ENCODE data around the gene PPP1CA. TPM values are rescaled to one million over a fixed set of nuclear protein-coding genes. Genes with fewer than 3 reads are reported as not detected.
A peak's percentile ranks its signal among the peaks of the same experiment; 100 is the strongest.

Gene PPP1CA
- total RNA-seq, 1 donor from 2014 or later: 144 TPM

GRCh38 chr11:67415501-67416304, 14.0 kb upstream of the PPP1CA start, which contains the start of gene CARNS1:
Gene CARNS1 (plus strand): TSS chr11:67415678. CDS start chr11:67416200, 522 bp downstream.
- peak within 1 kb of the TSS; percentile 26 for H3K27ac ChIP-seq
- no peak for DNase-seq
- TF ChIP-seq CTCF (IDR thresholded peaks at IDR 0.05): no peak
- H3K9me3 ChIP-seq: no peaks in the 10 kb centered on the region
- peaks cover 50% of the 10 kb centered on the region for H3K4me1 ChIP-seq
- peak in 1 of 2 donors; percentile 20 for ATAC-seq
- intact Hi-C loops (cut with DNase I): no loop called here
- H3K36me3 ChIP-seq: no peaks in the 10 kb centered on the region
- no peaks in the 10 kb centered on the region for H3K27me3 ChIP-seq (ENCODE audit: low read depth)
- peak within 1 kb of the TSS; percentile 37 for H3K4me3 ChIP-seq

GRCh38 chr11:67413266-67413849, 11.7 kb upstream of the PPP1CA start:
- no peak overlapping the region for H3K27ac ChIP-seq
- peaks cover 38% of the 10 kb centered on the region for H3K4me1 ChIP-seq
- no peak for TF ChIP-seq CTCF (IDR thresholded peaks at IDR 0.05)
- no peak overlapping the region for H3K4me3 ChIP-seq
- no peak for DNase-seq
- no peaks in the 10 kb centered on the region for H3K9me3 ChIP-seq
- intact Hi-C loops (cut with DNase I): no loop called here
- no peak for ATAC-seq
- H3K36me3 ChIP-seq: no peaks in the 10 kb centered on the region
- H3K27me3 ChIP-seq (ENCODE audit: low read depth): no peaks in the 10 kb centered on the region

- ATAC-seq (no peak), DNase-seq (no peak)
- Histone ChIP-seq H3K4me1 (peaks cover 37% of the 10 kb centered on the region), H3K4me3 (no peak overlapping the region), H3K36me3 (no peaks in the 10 kb centered on the region), H3K27me3 (ENCODE audit: low read depth) (no peaks in the 10 kb centered on the region), H3K9me3 (no peaks in the 10 kb centered on the region), H3K27ac (no peak overlapping the region)
- intact Hi-C loops (cut with DNase I): no loop called here
- no peak for TF ChIP-seq CTCF (IDR thresholded peaks at IDR 0.05)
These were observed 11.0 kb upstream of the PPP1CA start for GRCh38 chr11:67412495-67413179.

GRCh38 chr11:67411785-67412152, 10.1 kb upstream of the PPP1CA start:
- ATAC-seq: no peak
- peaks cover 30% of the 10 kb centered on the region for H3K4me1 ChIP-seq
- intact Hi-C loops (cut with DNase I): no loop called here

More at GRCh38 chr11:67411785-67412152, 10.1 kb upstream of the PPP1CA start:
- Histone ChIP-seq H3K36me3 (no peaks in the 10 kb centered on the region), H3K27ac (no peak overlapping the region), H3K27me3 (ENCODE audit: low read depth) (no peaks in the 10 kb centered on the region), H3K4me3 (no peak overlapping the region), H3K9me3 (no peaks in the 10 kb centered on the region)
- no peak for TF ChIP-seq CTCF (IDR thresholded peaks at IDR 0.05)
- no peak for DNase-seq

Measured in lower lobe of right lung (tissue), 2 donors.